Osteocyte (in vitro differentiated cells): ENCODE measurements around the gene SHMT2. TPM values are rescaled to one million over a fixed set of nuclear protein-coding genes. Genes with fewer than 3 reads are reported as not detected.

ENCODE experiments used
- DNase-seq: peaks from one replicate; pipeline ENCODE4 v3.0.0; 2021; ENCODE audit warnings: mixed read lengths; ENCODE audit not compliant: unreplicated experiment; ENCODE audit errors: extremely low spot score
- H3K27ac Mint-ChIP-seq: one replicate; pipeline ENCODE4 v1.8.0; 2021; ENCODE audit warnings: mild to moderate bottlenecking, mixed read lengths; ENCODE audit not compliant: unreplicated experiment
- H3K27me3 Mint-ChIP-seq: one replicate; pipeline ENCODE4 v1.8.0; 2021; ENCODE audit warnings: mixed read lengths; ENCODE audit not compliant: unreplicated experiment
- H3K36me3 Mint-ChIP-seq: one replicate; pipeline ENCODE4 v1.8.0; 2021; ENCODE audit warnings: mixed read lengths; ENCODE audit not compliant: unreplicated experiment
- H3K4me1 Mint-ChIP-seq: one replicate; pipeline ENCODE4 v1.8.0; 2021; ENCODE audit warnings: mixed read lengths; ENCODE audit not compliant: unreplicated experiment
- H3K4me3 Mint-ChIP-seq: one replicate; pipeline ENCODE4 v1.8.0; 2021; ENCODE audit warnings: mild to moderate bottlenecking, moderate library complexity, mixed read lengths; ENCODE audit not compliant: unreplicated experiment
- H3K9me3 Mint-ChIP-seq: one replicate; pipeline ENCODE4 v1.8.0; 2021; ENCODE audit warnings: mixed read lengths; ENCODE audit not compliant: unreplicated experiment
- total RNA-seq: library from RNA; stranded (reverse); gene quantifications from 2 replicates; pipeline ENCODE4 v1.2.1, GENCODE V29; 2021
- TF ChIP-seq, protein P1 (sequence below): fragments of 200-600 bp; sonication (generic); IDR thresholded peaks from 2 replicates; pipeline ENCODE4 v1.5.0; 2021; ENCODE audit warnings: antibody characterized with exemption, mild to moderate bottlenecking, moderate library complexity

Gene SHMT2
- total RNA-seq, 1 donor from 2014 or later, result 263 TPM

DNA sequence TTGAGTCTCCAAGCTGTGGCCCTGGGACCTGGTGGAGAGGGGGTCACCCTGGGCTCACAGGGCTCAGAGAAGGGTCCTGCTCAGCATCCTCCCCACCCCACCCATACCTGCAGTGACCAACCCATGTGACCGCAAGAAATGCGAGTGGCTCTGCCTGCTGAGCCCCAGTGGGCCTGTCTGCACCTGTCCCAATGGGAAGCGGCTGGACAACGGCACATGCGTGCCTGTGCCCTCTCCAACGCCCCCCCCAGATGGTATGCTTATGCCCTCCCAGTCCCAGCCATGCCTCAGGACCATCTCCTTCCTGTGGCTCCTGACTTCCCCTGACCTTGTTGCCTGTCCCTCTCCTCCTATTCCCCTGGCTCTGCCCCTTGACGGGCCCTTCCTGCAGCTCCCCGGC lies 19.6 kb upstream of the SHMT2 start:
- H3K27ac Mint-ChIP-seq, result no peak overlapping the region
- peaks cover 33% of the 10 kb centered on the region for H3K36me3 Mint-ChIP-seq
- peaks cover 31% of the 10 kb centered on the region for H3K4me1 Mint-ChIP-seq
- H3K27me3 Mint-ChIP-seq, result no peaks in the 10 kb centered on the region
- no peak overlapping the region for H3K4me3 Mint-ChIP-seq
- TF ChIP-seq, protein P1, sequence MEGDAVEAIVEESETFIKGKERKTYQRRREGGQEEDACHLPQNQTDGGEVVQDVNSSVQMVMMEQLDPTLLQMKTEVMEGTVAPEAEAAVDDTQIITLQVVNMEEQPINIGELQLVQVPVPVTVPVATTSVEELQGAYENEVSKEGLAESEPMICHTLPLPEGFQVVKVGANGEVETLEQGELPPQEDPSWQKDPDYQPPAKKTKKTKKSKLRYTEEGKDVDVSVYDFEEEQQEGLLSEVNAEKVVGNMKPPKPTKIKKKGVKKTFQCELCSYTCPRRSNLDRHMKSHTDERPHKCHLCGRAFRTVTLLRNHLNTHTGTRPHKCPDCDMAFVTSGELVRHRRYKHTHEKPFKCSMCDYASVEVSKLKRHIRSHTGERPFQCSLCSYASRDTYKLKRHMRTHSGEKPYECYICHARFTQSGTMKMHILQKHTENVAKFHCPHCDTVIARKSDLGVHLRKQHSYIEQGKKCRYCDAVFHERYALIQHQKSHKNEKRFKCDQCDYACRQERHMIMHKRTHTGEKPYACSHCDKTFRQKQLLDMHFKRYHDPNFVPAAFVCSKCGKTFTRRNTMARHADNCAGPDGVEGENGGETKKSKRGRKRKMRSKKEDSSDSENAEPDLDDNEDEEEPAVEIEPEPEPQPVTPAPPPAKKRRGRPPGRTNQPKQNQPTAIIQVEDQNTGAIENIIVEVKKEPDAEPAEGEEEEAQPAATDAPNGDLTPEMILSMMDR, result no peak
- no peaks in the 10 kb centered on the region for H3K9me3 Mint-ChIP-seq
- no peak for DNase-seq

DNA sequence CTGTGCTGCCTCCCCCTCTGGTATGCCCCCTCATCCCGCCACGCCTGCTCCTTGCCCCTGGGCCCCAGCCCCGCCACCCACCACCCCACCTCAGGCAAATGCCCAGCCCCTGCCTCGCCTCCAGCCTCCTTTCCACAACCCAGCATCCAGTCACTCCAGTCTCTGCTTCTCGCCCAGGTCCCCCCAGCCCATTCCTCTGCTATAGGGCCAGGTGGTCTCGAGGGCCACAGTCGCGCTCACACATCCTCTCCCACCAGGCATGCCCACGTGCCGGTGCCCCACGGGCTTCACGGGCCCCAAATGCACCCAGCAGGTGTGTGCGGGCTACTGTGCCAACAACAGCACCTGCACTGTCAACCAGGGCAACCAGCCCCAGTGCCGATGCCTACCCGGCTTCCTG lies 19.1 kb upstream of the SHMT2 start:
- no peak overlapping the region for H3K4me3 Mint-ChIP-seq
- no peaks in the 10 kb centered on the region for H3K27me3 Mint-ChIP-seq
- peaks cover 35% of the 10 kb centered on the region for H3K4me1 Mint-ChIP-seq
- H3K36me3 Mint-ChIP-seq, result peaks cover 31% of the 10 kb centered on the region
- no peak overlapping the region for H3K27ac Mint-ChIP-seq
- DNase-seq, result no peak
- H3K9me3 Mint-ChIP-seq, result no peaks in the 10 kb centered on the region
- TF ChIP-seq, protein P1, result no peak

DNA sequence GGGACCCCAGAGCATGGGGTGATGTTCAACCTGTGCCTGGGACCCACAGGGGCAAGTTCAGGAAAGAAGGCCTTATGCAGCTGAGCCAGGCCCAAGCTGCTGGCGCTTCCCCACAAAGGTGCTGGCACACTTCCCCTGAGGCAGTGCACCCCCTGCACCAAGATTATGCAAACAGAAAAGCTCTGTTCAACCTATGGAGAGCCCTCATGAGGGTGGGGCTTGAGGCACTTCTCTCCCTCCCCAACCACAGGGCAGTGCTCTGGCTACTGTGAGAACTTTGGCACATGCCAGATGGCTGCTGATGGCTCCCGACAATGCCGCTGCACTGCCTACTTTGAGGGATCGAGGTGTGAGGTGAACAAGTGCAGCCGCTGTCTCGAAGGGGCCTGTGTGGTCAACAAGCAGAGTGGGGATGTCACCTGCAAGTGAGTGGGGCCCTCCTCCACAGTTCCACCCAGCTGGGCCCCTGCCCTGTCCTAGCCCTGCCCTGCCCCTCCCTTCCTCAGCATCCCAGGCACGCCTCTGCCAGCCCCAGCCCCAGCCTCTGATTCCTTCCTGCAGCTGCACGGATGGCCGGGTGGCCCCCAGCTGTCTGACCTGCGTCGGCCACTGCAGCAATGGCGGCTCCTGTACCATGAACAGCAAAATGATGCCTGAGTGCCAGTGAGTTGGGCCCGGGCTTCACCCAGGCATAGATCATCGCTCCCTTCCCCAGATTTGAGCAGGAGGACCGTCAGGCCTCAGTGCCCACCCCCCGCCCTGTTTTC lies 18.4 kb upstream of the SHMT2 start:
- peaks cover 41% of the 10 kb centered on the region for H3K4me1 Mint-ChIP-seq

DNA sequence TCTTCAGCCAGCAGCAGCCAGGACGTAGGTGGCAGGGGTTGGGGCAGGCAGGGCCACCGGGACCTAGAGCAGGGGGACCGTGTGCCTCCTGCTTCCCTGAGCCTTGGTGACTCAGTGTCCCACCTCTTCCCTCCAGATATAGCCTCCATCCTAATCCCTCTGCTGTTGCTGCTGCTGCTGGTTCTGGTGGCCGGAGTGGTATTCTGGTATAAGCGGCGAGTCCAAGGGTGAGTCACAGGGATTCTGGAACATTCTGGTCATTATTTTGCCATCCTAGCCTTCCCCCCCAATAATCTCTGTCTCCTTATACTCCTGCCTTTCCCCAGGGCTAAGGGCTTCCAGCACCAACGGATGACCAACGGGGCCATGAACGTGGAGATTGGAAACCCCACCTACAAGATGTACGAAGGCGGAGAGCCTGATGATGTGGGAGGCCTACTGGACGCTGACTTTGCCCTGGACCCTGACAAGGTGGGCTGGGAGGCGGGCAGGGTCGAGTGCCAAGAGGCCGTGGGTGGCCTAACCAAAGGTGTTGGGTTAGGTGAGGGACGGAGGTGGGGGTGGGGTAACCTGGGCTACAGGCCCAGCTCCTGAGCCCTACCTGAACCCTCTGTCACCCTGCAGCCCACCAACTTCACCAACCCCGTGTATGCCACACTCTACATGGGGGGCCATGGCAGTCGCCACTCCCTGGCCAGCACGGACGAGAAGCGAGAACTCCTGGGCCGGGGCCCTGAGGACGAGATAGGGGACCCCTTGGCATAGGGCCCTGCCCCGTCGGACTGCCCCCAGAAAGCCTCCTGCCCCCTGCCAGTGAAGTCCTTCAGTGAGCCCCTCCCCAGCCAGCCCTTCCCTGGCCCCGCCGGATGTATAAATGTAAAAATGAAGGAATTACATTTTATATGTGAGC lies 17.5 kb upstream of the SHMT2 start:
- Mint-ChIP-seq H3K4me1 (peaks cover 42% of the 10 kb centered on the region), H3K4me3 (no peak overlapping the region), H3K27ac (peak overlapping the region; percentile 83), H3K27me3 (no peaks in the 10 kb centered on the region), H3K9me3 (no peaks in the 10 kb centered on the region), H3K36me3 (peaks cover 21% of the 10 kb centered on the region)
- no peak for DNase-seq
- TF ChIP-seq, protein P1, result peak; percentile 7

More for the DNA sequence above, 18.4 kb upstream of the SHMT2 start:
- TF ChIP-seq, protein P1, result no peak
- H3K9me3 Mint-ChIP-seq, result no peaks in the 10 kb centered on the region
- peaks cover 25% of the 10 kb centered on the region for H3K36me3 Mint-ChIP-seq
- peak overlapping the region; percentile 27 for H3K27ac Mint-ChIP-seq
- H3K27me3 Mint-ChIP-seq, result no peaks in the 10 kb centered on the region
- no peak overlapping the region for H3K4me3 Mint-ChIP-seq
- no peak for DNase-seq

DNA sequence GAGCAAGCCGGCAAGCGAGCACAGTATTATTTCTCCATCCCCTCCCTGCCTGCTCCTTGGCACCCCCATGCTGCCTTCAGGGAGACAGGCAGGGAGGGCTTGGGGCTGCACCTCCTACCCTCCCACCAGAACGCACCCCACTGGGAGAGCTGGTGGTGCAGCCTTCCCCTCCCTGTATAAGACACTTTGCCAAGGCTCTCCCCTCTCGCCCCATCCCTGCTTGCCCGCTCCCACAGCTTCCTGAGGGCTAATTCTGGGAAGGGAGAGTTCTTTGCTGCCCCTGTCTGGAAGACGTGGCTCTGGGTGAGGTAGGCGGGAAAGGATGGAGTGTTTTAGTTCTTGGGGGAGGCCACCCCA lies 16.8 kb upstream of the SHMT2 start:
- peak overlapping the region; percentile 83 for H3K27ac Mint-ChIP-seq
- peak overlapping the region; percentile 11 for H3K4me3 Mint-ChIP-seq
- H3K36me3 Mint-ChIP-seq, result peaks cover 18% of the 10 kb centered on the region
- TF ChIP-seq, protein P1, result no peak
- H3K4me1 Mint-ChIP-seq, result peaks cover 47% of the 10 kb centered on the region
- no peaks in the 10 kb centered on the region for H3K9me3 Mint-ChIP-seq
- no peak for DNase-seq
- no peaks in the 10 kb centered on the region for H3K27me3 Mint-ChIP-seq
